IPS-18c (cell line): Measurements from ENCODE around the gene DYNC2H1.

Experiments used
- H3K4me3 ChIP-seq: 2 replicates; pipeline ENCODE4 v1.7.0; 2013; ENCODE audit warnings: low read depth, mild to moderate bottlenecking, low read length, moderate library complexity; ENCODE audit not compliant: insufficient read depth
- H3K9me3 ChIP-seq: one replicate; pipeline ENCODE4 v1.6.1; 2013; ENCODE audit warnings: mild to moderate bottlenecking, low read length, moderate library complexity; ENCODE audit not compliant: control insufficient read depth, insufficient read depth

DYNC2H1 gene

GRCh38 chr11:103453126-103453525 is 343.9 kb downstream of the DYNC2H1 start:
- Histone ChIP-seq H3K9me3 (no peaks in the 10 kb centered on the region), H3K4me3 (no peak overlapping the region)

DNA sequence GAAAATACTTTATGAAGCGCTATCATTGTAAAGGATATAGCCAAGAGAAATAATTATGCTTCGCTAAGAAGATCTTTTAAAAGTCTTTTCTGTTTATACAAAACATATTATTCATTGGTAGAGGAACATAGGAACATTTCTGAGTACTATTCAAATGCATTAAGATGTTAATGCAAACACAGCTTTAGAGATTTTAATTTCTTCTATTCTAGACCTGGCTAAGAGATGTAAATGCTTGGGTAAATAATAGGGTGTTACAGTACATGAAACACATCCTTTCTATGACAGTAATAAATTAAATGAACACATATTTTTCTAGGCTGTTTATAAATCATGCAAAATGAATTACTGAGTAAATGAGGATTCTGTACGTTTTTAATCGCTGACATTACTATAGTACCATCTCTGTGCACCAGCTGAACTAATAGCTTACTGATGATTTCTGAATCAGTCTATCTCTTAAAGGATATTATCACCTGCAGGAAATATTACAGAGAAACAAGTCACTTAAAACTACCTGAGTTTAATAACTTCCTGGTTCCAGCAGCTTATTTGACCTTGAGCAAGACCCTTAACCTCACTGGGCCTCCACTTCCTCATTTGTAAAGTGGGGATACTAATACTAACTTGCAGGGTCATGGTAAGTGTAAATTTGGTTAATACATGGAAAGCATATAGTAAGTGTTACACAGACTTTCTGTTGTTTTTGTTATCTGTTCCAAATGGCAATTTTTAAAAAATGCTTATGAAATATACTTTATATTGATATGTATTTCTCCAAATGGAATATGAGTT is 344.9 kb downstream of the DYNC2H1 start:
- no peak overlapping the region for H3K4me3 ChIP-seq

GRCh38 chr11:103464420-103464819 is 355.2 kb downstream of the DYNC2H1 start:
- no peak overlapping the region for H3K4me3 ChIP-seq
- H3K9me3 ChIP-seq = no peaks in the 10 kb centered on the region

More for the DNA sequence above, 344.9 kb downstream of the DYNC2H1 start:
- no peaks in the 10 kb centered on the region for H3K9me3 ChIP-seq

GRCh38 chr11:103465555-103466140 is 356.4 kb downstream of the DYNC2H1 start:
- H3K9me3 ChIP-seq = no peaks in the 10 kb centered on the region
- no peak overlapping the region for H3K4me3 ChIP-seq

DNA sequence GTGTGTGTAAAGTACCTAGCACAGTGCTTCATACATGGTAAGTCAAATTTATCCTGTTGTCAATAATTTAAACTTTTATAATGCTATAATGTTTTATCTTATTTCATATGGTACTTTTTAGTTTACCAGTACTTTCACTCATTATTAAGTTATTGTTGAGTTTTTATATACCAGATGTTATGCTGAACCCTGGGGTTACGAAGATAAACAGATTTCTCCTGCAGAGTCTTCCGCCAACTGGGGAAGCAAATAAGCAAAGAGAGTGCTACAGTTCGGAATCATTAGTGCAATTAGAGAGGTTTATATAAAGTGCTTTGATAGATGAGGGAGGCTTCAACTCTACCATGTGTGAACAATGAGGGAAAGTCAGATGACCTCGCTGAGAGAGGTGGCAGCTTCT is 362.3 kb downstream of the DYNC2H1 start:
- no peak overlapping the region for H3K4me3 ChIP-seq
- no peaks in the 10 kb centered on the region for H3K9me3 ChIP-seq

GRCh38 chr11:103476874-103477273 is 367.6 kb downstream of the DYNC2H1 start:
- Histone ChIP-seq H3K9me3 (no peaks in the 10 kb centered on the region), H3K4me3 (no peak overlapping the region)

GRCh38 chr11:103480421-103480820 is 371.2 kb downstream of the DYNC2H1 start:
- no peak overlapping the region for H3K4me3 ChIP-seq

DNA sequence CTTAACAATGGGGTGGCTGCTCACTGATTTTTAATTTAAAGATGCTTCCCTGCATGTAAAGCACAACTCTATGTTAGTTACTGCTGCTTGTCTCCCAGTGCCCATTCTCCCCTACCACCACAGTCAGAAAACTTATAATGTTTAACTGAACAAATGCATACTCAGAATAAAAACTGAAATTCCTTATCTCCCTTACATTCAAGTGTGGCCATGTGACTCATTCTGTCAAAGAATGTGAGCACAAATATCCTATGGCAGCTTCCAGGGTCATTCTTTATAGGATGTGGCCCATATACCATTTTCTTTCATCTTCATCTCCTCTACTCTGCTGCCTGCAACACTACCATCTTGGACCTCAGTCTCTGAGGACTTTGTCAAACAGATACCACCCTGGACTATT is 374.8 kb downstream of the DYNC2H1 start:
- H3K4me3 ChIP-seq = no peak overlapping the region
- H3K9me3 ChIP-seq = no peaks in the 10 kb centered on the region

More at GRCh38 chr11:103480421-103480820, 371.2 kb downstream of the DYNC2H1 start:
- H3K9me3 ChIP-seq = no peaks in the 10 kb centered on the region

DNA sequence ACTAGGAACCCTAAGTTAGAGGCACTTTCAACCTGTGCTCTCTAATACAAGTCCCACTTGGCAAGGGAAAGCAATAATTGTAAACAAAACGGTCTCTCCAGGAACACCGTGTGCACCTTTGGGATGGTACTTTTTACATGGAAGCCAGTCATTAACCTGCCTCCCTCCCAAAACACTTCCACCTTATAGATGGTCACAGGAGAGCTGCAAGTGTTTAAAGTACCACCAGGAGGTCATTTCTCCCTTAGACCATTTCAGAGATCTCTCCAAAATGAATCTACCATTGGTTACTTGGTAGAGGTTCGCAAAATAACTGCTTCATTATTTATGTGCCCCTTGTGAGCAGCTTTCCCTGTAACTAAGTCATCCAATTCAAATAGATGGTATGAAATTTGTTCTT is 375.3 kb downstream of the DYNC2H1 start:
- Histone ChIP-seq H3K4me3 (no peak overlapping the region), H3K9me3 (no peaks in the 10 kb centered on the region)

DNA sequence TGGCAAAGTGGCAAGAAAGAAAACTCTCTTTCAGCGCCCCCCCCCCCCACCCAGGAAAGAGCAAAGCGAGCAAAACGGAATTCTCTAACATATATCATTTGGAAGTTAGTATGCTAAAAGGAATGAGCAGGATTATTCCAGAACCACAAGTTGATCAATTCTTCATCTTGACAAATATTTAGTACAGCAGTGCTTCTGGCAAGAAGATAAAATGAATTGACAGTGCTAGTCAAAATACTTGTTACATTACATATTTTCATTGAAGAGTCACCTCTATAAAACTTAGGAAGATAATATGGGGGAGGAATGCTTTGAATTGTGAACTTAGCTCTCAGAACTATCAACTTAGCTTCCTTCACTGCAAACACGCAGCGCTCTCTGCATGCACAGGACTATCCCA is 377.4 kb downstream of the DYNC2H1 start:
- H3K9me3 ChIP-seq = no peaks in the 10 kb centered on the region
- H3K4me3 ChIP-seq = no peak overlapping the region

GRCh38 chr11:103487113-103487512 is 377.9 kb downstream of the DYNC2H1 start:
- no peaks in the 10 kb centered on the region for H3K9me3 ChIP-seq
- H3K4me3 ChIP-seq = no peak overlapping the region

DNA sequence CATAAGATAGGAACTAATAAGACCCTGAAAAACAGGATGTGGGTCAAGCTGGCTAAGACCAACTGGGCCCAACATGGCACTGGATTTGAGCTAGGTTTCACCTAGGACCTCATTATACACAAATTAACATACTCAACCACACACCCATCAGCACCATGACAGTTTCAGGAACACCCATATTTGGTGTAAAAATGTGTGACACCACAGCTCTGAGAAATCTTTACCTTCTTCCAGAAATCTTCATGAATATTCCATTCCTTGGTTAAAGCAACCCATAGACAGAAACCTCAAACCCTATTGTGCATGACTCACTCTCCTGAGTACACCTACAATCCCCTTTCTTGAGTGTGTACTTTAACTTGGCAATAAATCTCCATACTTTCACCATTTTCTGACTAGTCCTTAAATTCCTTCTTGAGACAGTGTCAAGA is 378.8 kb downstream of the DYNC2H1 start:
- Histone ChIP-seq H3K9me3 (no peaks in the 10 kb centered on the region), H3K4me3 (no peak overlapping the region)

DNA sequence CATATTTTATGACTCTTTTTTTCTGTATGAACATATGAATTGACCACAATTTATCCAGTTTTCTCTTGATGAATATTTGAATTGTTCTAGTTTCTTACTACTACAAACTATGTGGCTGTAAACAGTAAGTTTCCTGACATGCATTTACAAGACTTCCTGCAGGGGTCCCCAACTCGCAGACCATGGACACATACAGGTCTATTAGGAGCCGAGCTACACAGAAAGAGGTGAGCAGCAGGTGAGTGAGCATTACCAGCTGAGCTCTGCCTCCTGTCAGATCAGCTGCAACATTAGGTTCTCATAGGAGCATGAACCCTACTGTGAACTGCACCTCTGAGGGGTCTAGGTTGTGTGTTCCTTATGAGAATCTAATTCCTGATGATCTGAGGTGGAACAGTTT is 379.4 kb downstream of the DYNC2H1 start:
- Histone ChIP-seq H3K4me3 (no peak overlapping the region), H3K9me3 (no peaks in the 10 kb centered on the region)

DNA sequence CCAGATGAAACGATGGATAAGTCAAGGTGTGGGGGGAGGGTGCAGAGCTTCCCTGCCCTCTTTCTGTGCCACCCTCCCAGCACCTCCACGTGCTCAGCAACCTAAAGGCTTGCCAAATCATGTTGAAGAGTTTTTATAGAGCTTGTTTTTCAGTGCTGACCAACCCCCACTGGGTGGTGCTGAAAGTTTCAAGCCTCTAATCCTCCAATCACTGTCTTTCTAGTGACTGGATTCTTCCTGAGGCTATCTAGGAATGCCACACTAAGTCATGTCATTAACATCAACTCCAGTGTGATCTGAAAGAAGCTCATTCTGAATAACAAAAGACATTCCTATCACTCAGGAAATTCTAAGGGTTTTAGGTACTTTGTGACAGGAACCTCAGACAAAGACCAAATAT is 382.6 kb downstream of the DYNC2H1 start:
- Histone ChIP-seq H3K9me3 (no peaks in the 10 kb centered on the region), H3K4me3 (no peak overlapping the region)

GRCh38 chr11:103494491-103494890 is 385.3 kb downstream of the DYNC2H1 start:
- no peaks in the 10 kb centered on the region for H3K9me3 ChIP-seq
- no peak overlapping the region for H3K4me3 ChIP-seq

DNA sequence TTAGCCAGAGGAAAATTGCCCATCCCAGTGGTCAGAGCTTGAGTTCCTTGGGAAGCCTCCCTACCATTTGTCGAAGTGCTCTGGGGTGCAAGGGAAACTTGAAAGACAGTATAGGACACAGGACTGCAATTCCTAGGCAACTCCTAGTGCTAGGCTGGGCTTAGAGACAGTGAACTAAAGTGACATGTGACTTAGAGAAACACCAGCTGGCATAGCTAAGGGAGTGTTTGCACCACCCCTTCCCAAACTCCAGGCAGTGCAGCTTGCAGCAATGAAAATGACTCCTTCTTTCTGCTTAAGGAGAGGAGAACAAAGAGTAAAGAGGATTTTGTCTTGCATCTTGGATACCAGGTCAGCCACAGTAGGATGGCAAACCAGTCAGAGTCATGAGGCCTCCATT is 388.0 kb downstream of the DYNC2H1 start:
- no peak overlapping the region for H3K4me3 ChIP-seq
- H3K9me3 ChIP-seq = no peaks in the 10 kb centered on the region

DNA sequence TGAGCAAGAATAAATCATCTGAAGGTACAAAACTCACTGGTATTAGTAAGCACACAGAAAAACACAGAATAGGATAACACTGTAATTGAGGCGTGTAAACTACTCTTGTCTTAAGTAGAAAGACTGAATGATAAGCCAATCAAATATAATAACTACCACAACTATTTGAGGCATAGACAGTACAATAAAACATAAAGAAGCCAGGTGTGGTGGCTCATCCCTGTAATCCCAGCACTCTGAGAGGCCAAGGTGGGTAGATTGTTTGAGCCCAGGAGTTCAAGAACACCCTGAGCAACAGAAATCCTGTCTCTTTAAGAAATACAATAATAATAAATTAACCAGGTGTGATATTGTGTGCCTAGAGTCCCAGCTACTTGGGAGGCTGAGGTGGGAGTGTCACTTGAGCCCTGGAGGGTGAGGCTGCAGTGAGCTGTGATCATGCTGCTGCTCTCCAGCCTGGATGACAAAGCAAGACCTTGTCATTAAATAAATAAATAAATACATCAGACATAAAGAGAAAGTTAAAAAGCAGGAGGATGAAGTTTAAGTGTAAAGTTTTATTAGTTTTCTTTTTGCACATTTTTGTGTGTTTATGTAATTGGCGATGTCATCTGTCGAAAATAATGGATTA is 390.6 kb downstream of the DYNC2H1 start:
- Histone ChIP-seq H3K9me3 (peaks cover 4% of the 10 kb centered on the region), H3K4me3 (no peak overlapping the region)

GRCh38 chr11:103515283-103515682 is 406.1 kb downstream of the DYNC2H1 start:
- H3K4me3 ChIP-seq = no peak overlapping the region
- H3K9me3 ChIP-seq = no peaks in the 10 kb centered on the region
